ENCODE measurements around the gene TRIM34. TPM values are rescaled to one million over a fixed set of nuclear protein-coding genes. Genes with fewer than 3 reads are reported as not detected.
"Not testable (repeated sequence)": the region's sequence is repeated elsewhere in the genome, so short reads cannot be mapped to it uniquely, and the experiment has no call there.

TRIM34 gene
- total and polyA plus RNA-seq, 9 donors: 4.7 to 16.6 (median 6.2) TPM

GRCh38 chr11:5593146-5593545 lies 31.7 kb upstream of the TRIM34 start:
- intact Hi-C loops (cut with DNase I): loop anchor here in 1 of 4 donors (10.0 kb wide), 1 partner anchor 92 kb away; the partner anchor contains the start of genes TRIM22 and TRIM5

GRCh38 chr11:5596607-5597201 lies 28.1 kb upstream of the TRIM34 start, which contains the start of gene TRIM6:
Gene TRIM6, plus strand, starts transcription at chr11:5596637. Its CDS starts 261 bp downstream, at chr11:5596898.
- peak; percentile 71 to 83 (median 74) for DNase-seq
- WGBS, 3 donors: 5 to 7% (median 6%) methylated on average over 20 of the region's 20 CpGs
- H3K4me3 ChIP-seq: peak within 1 kb of the TSS; percentile 40
- H3K9me3 ChIP-seq: no peaks in the 10 kb centered on the region
- intact Hi-C loops (cut with DNase I): loop anchor here in 1 of 4 donors (10.0 kb wide), 1 partner anchor 88 kb away; the partner anchor contains the start of genes TRIM22 and TRIM5
- no peaks in the 10 kb centered on the region for H3K36me3 ChIP-seq
- H3K4me1 ChIP-seq (ENCODE audit: insufficient read depth): peaks cover 7% of the 10 kb centered on the region
- TF ChIP-seq EP300 (IDR thresholded peaks at IDR 0.05) (no peak), CTCF (IDR thresholded peaks at IDR 0.05) (no peak), POLR2A (IDR thresholded peaks at IDR 0.05) (no peak)
- peak within 1 kb of the TSS in 1 of 2 donors; percentile 55 for H3K27ac ChIP-seq
- H3K27me3 ChIP-seq: no peaks in the 10 kb centered on the region

More at GRCh38 chr11:5593146-5593545, 31.7 kb upstream of the TRIM34 start:
- no peaks in the 10 kb centered on the region for H3K36me3 ChIP-seq
- DNase-seq: no peak
- no peak overlapping the region for H3K27ac ChIP-seq
- peaks cover 6% of the 10 kb centered on the region for H3K4me1 ChIP-seq (ENCODE audit: insufficient read depth)
- 18 to 44% (median 26%) methylated on average over 1 of the region's 1 CpG for WGBS, 3 donors
- no peak for TF ChIP-seq EP300 (IDR thresholded peaks at IDR 0.05)
- no peak for TF ChIP-seq POLR2A (IDR thresholded peaks at IDR 0.05)
- no peak for TF ChIP-seq CTCF (IDR thresholded peaks at IDR 0.05)
- no peaks in the 10 kb centered on the region for H3K27me3 ChIP-seq
- no peak overlapping the region for H3K4me3 ChIP-seq
- no peaks in the 10 kb centered on the region for H3K9me3 ChIP-seq

- no peaks in the 10 kb centered on the region for H3K27me3 ChIP-seq
- no peak overlapping the region for H3K27ac ChIP-seq
- TF ChIP-seq POLR2A (IDR thresholded peaks at IDR 0.05): no peak
- no peak for TF ChIP-seq CTCF (IDR thresholded peaks at IDR 0.05)
- TF ChIP-seq EP300 (IDR thresholded peaks at IDR 0.05): no peak
- peaks cover 7% of the 10 kb centered on the region for H3K4me1 ChIP-seq (ENCODE audit: insufficient read depth)
- WGBS, 3 donors: 24 to 27% (median 25%) methylated on average over 3 of the region's 3 CpGs
- intact Hi-C loops (cut with DNase I): loop anchor here in 1 of 4 donors (10.0 kb wide), 1 partner anchor 87 kb away; the partner anchor contains the start of genes TRIM22 and TRIM5
- no peaks in the 10 kb centered on the region for H3K9me3 ChIP-seq
- no peaks in the 10 kb centered on the region for H3K36me3 ChIP-seq
- no peak for DNase-seq
- H3K4me3 ChIP-seq: no peak overlapping the region
Measured at GRCh38 chr11:5597953-5598352, 26.8 kb upstream of the TRIM34 start.

- peak; percentile 58 to 72 (median 63) for DNase-seq
- WGBS, 3 donors: 37 to 56% (median 52%) methylated on average over 9 of the region's 9 CpGs
- Histone ChIP-seq H3K27ac (peak overlapping the region; percentile 54 to 61), H3K9me3 (no peaks in the 10 kb centered on the region), H3K4me1 (ENCODE audit: insufficient read depth) (peaks cover 7% of the 10 kb centered on the region), H3K4me3 (no peak overlapping the region), H3K27me3 (no peaks in the 10 kb centered on the region), H3K36me3 (no peaks in the 10 kb centered on the region)
- intact Hi-C loops (cut with DNase I): no loop called here
- TF ChIP-seq EP300 (IDR thresholded peaks at IDR 0.05): no peak
- peak in 2 of 3 donors; percentile 32 to 56 for TF ChIP-seq CTCF (IDR thresholded peaks at IDR 0.05)
- no peak for TF ChIP-seq POLR2A (IDR thresholded peaks at IDR 0.05)
Measured at GRCh38 chr11:5600374-5600851, 24.4 kb upstream of the TRIM34 start.

- intact Hi-C loops (cut with DNase I); DNase-seq; H3K4me1 ChIP-seq (ENCODE audit: insufficient read depth); H3K36me3 ChIP-seq; H3K9me3 ChIP-seq; H3K27ac ChIP-seq; H3K27me3 ChIP-seq; H3K4me3 ChIP-seq: not testable (repeated sequence)
- 94 to 97% (median 95%) methylated on average over 4 of the region's 4 CpGs for WGBS, 3 donors
Measured at GRCh38 chr11:5602791-5603190, 22.0 kb upstream of the TRIM34 start.
